NCI-H82 treated with DMSO at 0.1 percent for 48 hours (cell line): ENCODE results near the gene CPS1.

ENCODE experiments used
- DNase-seq: peaks from one replicate; lab custom pipeline; 2025; ENCODE audit not compliant: unreplicated experiment; lab: John Stamatoyannopoulos, UW

CPS1 gene

GRCh38 chr2:210676067-210676466, 119.7 kb downstream of the CPS1 start:
- DNase-seq, result no peak

GRCh38 chr2:210681491-210681890, 125.1 kb downstream of the CPS1 start:
- DNase-seq, result no peak

- DNase-seq, result no peak
These were observed 130.0 kb downstream of the CPS1 start for GRCh38 chr2:210686401-210686800.

- no peak for DNase-seq
These were observed 131.5 kb downstream of the CPS1 start for GRCh38 chr2:210687786-210688470.

GRCh38 chr2:210707900-210708299, 151.5 kb downstream of the CPS1 start:
- DNase-seq, result no peak

GRCh38 chr2:210713122-210713521, 156.7 kb downstream of the CPS1 start:
- DNase-seq, result no peak

GRCh38 chr2:210715560-210716082, 159.2 kb downstream of the CPS1 start:
- no peak for DNase-seq

- DNase-seq, result no peak
These were observed 162.1 kb downstream of the CPS1 start for GRCh38 chr2:210718503-210718902.

- no peak for DNase-seq
These were observed 165.7 kb downstream of the CPS1 start for GRCh38 chr2:210722092-210722491.

- no peak for DNase-seq
These were observed 171.2 kb downstream of the CPS1 start for GRCh38 chr2:210727549-210727948.
